ENCODE measurements around the gene SEMA5A.

GRCh38 chr5:9045946-9046345, 499.9 kb downstream of the SEMA5A start:
- TF ChIP-seq POLR2AphosphoS5 (IDR thresholded peaks at IDR 0.05; ENCODE audit: low read depth, low read length) (no peak), TAF1 (IDR thresholded peaks at IDR 0.05; ENCODE audit: borderline replicate concordance, insufficient read depth, low read length) (no peak), SIN3A (IDR thresholded peaks at IDR 0.05; ENCODE audit: borderline replicate concordance, insufficient read depth, low read length) (no peak), FOXP2 (optimal IDR thresholded peaks at IDR 0.05; ENCODE audit: borderline replicate concordance, extremely low read depth, extremely low read length, insufficient read depth) (no peak)
